ENCODE results near the gene QRSL1. TPM values are rescaled to one million over a fixed set of nuclear protein-coding genes. Genes with fewer than 3 reads are reported as not detected.
"Not testable (repeated sequence)": the region's sequence is repeated elsewhere in the genome, so short reads cannot be mapped to it uniquely, and the experiment has no call there.

The QRSL1 gene
- total and polyA plus RNA-seq, 2 experiments from 2014 or later = 18.4 to 19.3 TPM

- H3K36me3 ChIP-seq (ENCODE audit: insufficient read depth); H3K27ac Mint-ChIP-seq; H3K27me3 Mint-ChIP-seq (ENCODE audit: insufficient read depth, low read depth, poor library complexity); H3K27ac ChIP-seq (ENCODE audit: low read depth); H4K20me1 ChIP-seq (replicated peaks; ENCODE audit: insufficient read depth); H3K9me2 ChIP-seq (ENCODE audit: insufficient read depth); DNase-seq (ENCODE audit: low spot score); ATAC-seq; H3K27me3 ChIP-seq (ENCODE audit: insufficient read depth); H2AFZ ChIP-seq; H3F3A ChIP-seq (replicated peaks; ENCODE audit: low read depth): not testable (repeated sequence)
- peak overlapping the region; percentile 94; the same call in 2 of the 3 replicates for H3K4me3 Mint-ChIP-seq
- peaks cover 30% of the 10 kb centered on the region for H3K4me1 Mint-ChIP-seq
- H3K9me3 Mint-ChIP-seq = peaks cover 12% of the 10 kb centered on the region
- H3K36me3 Mint-ChIP-seq (ENCODE audit: low read depth) = peaks cover 20% of the 10 kb centered on the region
- peaks cover 43% of the 10 kb centered on the region for H3K79me2 ChIP-seq (replicated peaks; ENCODE audit: insufficient read depth)
- H3K4me1 ChIP-seq (ENCODE audit: insufficient read depth) = peaks cover 22% of the 10 kb centered on the region
- H3K4me2 ChIP-seq = peak overlapping the region; percentile 99; the same call in 1 of the 2 replicates
- 0 out of 2 replicates have a peak overlapping the region, but pooled peaks have one; percentile 86 for H3K4me3 ChIP-seq
These were observed 1.6 kb upstream of the QRSL1 start for GRCh38 chr6:106627760-106628159.

GRCh38 chr6:106628658-106629102 is 698 bp upstream of the QRSL1 start:
- peaks cover 52% of the 10 kb centered on the region for H3K79me2 ChIP-seq (replicated peaks; ENCODE audit: insufficient read depth)
- ATAC-seq (no peak), DNase-seq (ENCODE audit: low spot score) (no peak)
- peaks cover 3% of the 10 kb centered on the region; the same call in 1 of the 3 replicates for H3K9me3 Mint-ChIP-seq
- H3K36me3 Mint-ChIP-seq (ENCODE audit: low read depth) = peaks cover 11% of the 10 kb centered on the region
- H3K36me3 ChIP-seq (ENCODE audit: insufficient read depth) = no peaks in the 10 kb centered on the region
- peak overlapping the region; percentile 94 for H3K4me3 Mint-ChIP-seq
- H3K27ac Mint-ChIP-seq = peak overlapping the region; percentile 98
- peak overlapping the region; percentile 92 for H3K27ac ChIP-seq (ENCODE audit: low read depth)
- H4K20me1 ChIP-seq (replicated peaks; ENCODE audit: insufficient read depth) = no peaks in the 10 kb centered on the region
- no peaks in the 10 kb centered on the region for H3K9me2 ChIP-seq (ENCODE audit: insufficient read depth)
- no peaks in the 10 kb centered on the region; the same call in 1 of the 2 replicates for H3F3A ChIP-seq (replicated peaks; ENCODE audit: low read depth)
- H2AFZ ChIP-seq = peak overlapping the region; percentile 83
- no peak for TF ChIP-seq ZNF462 (CRISPR knock-in tag; IDR thresholded peaks at IDR 0.05)
- no peak for TF ChIP-seq ETS1 (IDR thresholded peaks at IDR 0.05)
- TF ChIP-seq JUNB (IDR thresholded peaks at IDR 0.05; ENCODE audit: unreplicated experiment) = no peak
- no peak for TF ChIP-seq CREB1 (CRISPR knock-in tag; IDR thresholded peaks at IDR 0.05; ENCODE audit: low read depth)
- no peak for TF ChIP-seq CTCF (conservative IDR thresholded peaks at IDR 0.05; ENCODE audit: low read depth in 2 of 2)
- no peak for TF ChIP-seq POLR2AphosphoS5 (IDR thresholded peaks at IDR 0.05; ENCODE audit: low read depth)
- no peak for TF ChIP-seq STAT1 (IDR thresholded peaks at IDR 0.05; ENCODE audit: unreplicated experiment)
- no peak for TF ChIP-seq EZH2phosphoT487 (IDR thresholded peaks at IDR 0.05; ENCODE audit: unreplicated experiment)
- TF ChIP-seq NANOG (IDR thresholded peaks at IDR 0.05; ENCODE audit: borderline replicate concordance) = no peak
- peaks cover 2% of the 10 kb centered on the region for H3K27me3 Mint-ChIP-seq (ENCODE audit: insufficient read depth, low read depth, poor library complexity)
- H3K4me3 ChIP-seq = peak overlapping the region; percentile 86
- peak overlapping the region; percentile 99 for H3K4me2 ChIP-seq
- H3K4me1 ChIP-seq (ENCODE audit: insufficient read depth) = peaks cover 22% of the 10 kb centered on the region
- H3K4me1 Mint-ChIP-seq = peaks cover 31% of the 10 kb centered on the region
- H3K27me3 ChIP-seq (ENCODE audit: insufficient read depth) = no peaks in the 10 kb centered on the region
